ENCODE measurements around the gene SMARCAD1.
"Not testable (repeated sequence)": the region's sequence is repeated elsewhere in the genome, so short reads cannot be mapped to it uniquely, and the experiment has no call there.

GRCh38 chr4:94295473-94295872 is 87.8 kb downstream of the SMARCAD1 start:
- TF ChIP-seq POLR2A, CTCF (IDR thresholded peaks at IDR 0.05): not testable (repeated sequence)

All from Peyer's patch (tissue), 4 donors.